AG20443 (cell line): ENCODE data around the gene OIT3.

Experiments
- DNase-seq: peaks from one replicate; pipeline ENCODE4 v3.0.0; 2012; ENCODE audit warnings: low spot score, mixed read lengths

Gene OIT3

DNA sequence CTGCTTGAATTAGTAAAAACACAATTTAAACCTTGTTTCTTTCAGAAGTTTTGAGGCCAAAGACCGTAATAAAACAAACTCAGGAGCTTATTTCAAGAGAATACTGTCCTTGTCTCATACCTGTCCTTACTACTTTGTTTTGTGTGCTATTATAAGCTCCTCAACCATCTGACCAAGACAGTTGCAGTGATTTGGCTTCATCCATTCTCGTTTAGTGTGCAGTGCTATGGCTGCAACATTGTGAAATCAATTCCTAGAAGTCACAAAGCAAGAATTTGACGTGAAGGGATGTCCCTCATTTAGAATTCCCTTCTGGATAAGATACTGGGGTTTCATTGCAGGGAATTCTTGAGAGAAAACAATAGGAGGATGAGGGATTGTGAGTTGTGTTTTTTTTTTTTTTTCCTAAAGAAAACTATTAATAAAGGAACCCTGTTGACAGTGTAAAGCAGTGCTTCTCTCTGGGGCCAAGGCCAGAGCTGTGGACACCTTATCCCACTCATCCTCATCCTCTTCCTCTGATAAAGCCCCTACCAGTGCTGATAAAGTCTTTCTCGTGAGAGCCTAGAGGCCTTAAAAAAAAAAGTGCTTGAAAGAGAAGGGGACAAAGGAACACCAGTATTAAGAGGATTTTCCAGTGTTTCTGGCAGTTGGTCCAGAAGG is at the start of gene OIT3:
Gene OIT3, plus strand, starts transcription at position 604 of the 663 bp plus-strand sequence. CDS start 60 bp downstream, outside the sequence.
- DNase-seq, result no peak

DNA sequence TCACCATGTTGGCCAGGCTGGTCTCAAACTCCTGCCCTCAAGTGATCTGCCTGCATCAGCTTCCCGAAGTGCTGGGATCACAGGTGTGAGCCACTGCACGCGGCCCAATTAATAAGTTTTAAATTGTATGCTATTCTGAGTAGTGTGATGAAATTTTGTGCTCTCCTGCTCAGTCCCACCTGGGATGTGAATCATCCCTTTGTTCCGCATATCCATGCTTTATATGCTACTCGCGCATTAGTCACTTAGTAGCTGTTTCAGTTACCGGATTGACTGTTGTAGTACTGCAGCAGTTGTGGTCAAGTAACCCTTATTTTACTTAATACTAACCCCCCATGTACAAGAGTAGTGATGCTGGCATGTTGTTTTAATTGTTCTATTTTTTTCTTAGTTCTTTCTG is 47.3 kb upstream of the OIT3 start:
- peak; percentile 43 for DNase-seq

DNA sequence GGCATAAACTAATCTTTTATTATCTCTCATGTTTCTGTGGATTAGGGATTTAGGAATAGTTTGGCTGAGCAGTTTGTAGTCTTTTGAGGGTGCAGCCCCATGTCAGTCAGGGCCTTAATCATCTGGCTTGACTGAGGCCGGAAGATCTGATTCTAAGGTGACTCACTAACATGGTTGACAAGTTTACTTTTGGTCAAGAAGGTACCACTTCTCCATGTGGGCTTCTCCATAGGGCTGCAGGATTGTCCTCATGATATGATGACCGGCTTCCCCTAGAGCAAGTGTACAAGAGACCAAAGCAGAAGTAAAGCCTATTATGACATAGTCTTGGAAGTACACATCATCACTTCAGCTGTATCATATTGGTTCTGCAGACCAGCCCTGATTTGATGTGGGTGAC is 45.9 kb upstream of the OIT3 start:
- peak; percentile 5 for DNase-seq

DNA sequence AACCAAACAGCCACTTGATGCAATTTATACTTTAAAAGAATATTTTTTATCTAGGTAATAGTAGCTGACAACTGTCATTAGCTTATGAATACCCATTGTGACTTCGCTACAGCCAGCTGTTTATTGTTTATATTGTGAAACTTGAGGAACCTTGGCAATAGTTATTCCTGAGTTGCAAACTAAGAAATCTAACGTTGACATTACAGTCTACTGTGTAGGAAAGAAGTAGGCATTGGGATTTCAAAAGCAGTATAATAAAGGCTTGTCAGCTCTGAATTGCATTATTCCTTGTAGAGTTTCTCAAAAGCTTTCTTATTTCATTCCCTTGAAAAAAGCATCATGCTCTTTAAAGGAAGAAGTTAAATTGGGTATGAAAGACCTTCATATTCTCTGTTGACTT is 42.7 kb upstream of the OIT3 start:
- no peak for DNase-seq

DNA sequence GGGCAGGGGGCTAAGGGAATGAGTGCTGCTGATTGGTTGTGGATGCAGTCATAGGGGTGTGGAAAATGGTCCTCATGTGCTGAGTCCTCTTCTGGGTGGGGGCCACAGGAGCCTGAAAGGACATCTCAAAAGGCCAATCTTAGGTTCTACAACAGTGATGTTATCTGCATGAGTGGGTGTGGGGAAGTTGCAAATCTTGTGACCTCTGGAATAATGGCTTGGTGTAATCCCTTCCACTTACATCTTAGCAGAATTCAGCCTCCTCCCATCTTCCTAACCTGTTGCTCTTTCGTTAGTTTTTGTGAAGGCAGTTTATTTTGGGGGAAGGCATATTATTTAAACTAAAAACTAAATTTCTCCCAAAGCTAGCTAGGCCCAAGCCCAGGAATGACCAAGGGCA is 42.0 kb upstream of the OIT3 start:
- no peak for DNase-seq

DNA sequence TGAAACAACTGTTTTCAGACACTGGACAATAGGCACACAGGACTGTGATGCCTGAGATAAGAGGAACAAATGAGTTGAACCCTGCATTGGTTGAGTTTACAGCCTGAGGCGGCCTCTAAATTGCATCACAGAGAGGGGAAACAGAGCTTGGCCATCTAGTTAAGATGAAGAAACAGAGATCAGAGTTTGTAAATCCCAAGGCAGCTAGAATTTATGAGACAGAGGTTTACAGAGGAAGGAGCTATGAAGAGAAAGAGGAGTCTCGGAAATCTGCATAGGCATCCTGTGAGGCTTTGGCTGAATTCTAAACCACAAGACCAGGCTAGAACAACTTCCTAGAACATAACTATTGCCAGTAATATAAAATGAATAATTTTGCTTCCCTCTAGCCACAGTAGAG is 41.0 kb upstream of the OIT3 start:
- DNase-seq, result no peak

DNA sequence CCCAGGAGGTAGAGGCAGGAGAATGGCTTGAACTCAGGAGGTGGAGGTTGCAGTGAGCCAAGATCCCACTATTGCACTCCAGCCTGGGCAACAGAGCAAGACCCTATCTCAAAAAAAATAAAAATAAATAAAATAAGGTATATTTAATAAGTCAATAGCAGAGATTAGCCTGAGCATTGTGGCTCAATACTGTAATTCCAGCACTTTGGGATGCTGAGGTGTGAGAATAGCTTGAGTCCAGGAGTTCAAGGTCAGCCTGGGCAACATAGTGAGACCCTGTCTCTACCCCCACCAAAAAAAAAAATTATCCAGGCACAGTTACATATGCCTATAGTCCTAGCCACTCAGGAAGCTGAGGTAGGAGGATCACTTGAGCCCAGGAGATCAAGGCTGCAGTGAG is 38.4 kb upstream of the OIT3 start:
- no peak for DNase-seq

DNA sequence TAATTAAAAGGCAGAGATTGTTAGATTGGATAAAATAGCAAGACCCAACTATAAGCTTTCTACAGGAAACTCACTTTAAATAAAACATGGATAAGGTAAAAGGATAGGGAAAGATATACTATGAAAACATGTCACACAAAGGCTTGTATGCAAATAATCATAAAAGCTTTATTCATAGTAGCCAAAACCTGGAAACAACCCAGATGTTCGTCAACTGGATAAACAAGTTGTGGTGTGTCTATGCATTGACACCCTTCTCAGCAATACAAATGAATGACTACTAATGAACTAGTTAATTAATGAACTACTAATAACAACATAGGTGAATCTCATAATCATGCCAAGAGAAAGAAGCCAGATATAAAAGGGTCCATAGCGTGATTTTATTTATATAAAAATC is 37.7 kb upstream of the OIT3 start:
- no peak for DNase-seq

DNA sequence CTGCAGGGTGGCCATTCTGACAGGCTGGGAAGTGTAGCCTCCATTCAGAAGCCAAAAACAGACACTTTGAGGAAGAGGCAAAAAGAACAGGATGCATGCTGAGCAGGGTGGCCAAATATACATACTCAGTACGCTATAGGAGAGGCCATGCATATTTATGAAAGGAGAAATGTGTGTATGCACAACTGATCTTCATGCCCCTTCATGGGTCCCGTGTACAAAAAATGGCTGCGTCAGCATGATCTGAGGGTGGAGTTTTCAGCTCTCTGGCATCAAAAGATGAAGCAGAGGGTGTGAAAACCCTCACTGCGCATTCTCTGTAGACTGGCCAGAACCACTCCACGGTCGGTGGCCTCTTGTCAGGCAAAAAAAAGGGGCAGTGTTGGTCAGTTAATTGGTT is 35.5 kb upstream of the OIT3 start:
- DNase-seq, result no peak

DNA sequence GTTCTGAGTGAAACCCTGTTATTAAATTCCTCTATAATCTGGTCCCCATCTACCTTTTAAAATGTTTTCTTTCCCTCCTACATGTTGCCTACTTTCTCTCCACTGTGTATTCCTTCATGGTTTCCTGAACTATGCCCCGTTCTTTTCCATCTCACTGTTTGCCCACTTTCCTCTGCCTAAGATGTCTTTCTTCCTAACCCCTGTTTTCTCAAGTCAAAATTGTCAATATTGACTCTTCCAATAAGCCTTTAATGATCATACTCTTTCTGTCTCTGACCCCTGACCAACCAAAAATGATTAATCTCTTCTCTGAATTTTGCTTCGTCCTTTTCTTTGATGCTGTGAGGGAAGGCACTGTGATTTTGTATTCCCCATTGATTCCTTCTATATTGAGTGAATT is 30.6 kb upstream of the OIT3 start:
- DNase-seq, result no peak

DNA sequence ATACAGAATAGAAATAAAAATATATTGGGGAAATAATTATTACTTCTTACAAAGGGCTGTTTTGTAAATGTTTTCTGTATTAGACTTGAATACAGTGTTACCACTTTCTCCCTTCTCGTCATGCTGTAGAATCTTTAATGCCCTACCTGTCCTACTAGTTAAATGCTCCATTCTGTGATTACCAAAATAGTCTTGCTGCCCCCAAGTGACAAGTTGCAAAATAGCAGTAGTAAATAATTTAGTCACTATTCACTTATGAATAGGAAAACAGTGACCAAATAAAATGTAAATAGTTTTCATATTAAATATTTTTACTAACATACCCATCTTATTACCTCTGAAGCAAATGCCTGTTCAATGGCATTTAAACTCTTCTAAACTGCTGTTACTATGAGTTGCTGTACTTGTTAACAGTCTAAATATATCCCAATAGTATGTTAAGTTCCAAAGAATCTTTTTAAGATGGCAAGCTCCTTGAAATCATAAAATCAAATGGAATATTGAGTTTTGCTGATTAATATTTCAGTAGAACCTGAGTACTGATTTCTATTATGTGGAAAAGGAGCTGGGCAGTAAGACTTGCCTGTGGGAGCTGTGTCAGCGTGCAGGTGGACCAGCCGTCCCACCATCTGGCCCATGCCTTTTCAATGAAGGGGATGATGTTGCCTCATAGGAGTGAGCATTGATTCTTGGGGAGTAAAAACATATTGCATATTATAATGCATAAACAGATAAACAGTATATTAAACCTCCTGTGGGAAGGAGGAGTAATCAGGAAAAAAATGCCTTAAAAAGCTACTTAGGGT is 18.1 kb upstream of the OIT3 start:
- DNase-seq, result peak; percentile 29

DNA sequence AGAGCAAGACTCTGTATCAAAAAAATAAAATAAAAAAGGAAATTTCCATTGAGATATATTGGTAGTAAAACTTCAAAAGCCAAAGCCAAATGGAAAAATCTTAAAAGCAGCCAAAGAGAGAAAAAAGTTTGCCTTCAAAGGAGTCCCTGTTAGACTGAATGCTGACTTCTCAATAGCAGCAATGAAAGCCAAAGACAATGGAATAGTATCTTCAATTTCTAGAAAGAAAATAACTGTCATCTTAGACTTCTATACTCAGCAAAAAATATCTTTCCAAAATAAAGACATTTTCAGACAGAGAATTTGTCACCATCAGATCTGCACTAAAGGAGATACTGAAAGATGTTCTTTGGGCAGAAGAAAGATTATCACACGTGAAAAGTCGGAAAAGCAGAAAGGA is 14.3 kb upstream of the OIT3 start:
- no peak for DNase-seq

DNA sequence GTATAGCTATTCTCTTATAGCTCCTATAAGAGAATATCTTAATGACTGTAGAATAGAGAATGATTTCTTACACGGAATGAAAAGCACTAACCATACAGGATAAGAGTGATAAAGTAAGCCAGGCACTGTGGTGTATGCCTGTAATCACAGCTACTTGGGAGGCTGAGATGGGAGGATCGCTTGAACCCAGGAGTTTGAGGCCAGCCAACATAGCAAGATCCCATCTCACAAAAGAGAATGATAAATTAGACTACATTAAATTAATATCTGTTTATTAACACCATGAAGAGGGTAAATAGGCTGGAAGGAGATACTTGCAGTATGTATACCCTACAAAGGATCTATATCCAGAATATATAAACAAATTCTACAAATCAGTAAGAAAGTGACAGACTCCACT is 12.2 kb upstream of the OIT3 start:
- no peak for DNase-seq

DNA sequence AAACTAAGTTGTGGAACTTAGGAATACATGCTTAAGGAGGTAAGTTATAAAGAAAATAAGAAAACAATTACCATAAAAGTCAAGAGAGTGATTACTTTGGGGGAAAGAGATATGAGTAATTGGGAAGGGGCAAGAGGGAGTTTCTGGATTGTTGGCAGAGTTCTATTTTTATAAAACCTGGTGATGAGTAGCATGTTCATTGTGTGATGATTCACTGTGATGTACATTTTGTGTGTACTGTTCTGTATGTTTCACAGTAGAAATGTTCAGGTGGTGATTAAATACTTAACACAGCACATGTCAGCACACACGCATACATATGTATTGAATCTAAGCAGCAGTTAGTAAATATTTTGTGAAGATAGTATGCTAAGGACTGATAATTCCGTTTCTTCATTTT is 9.7 kb upstream of the OIT3 start:
- DNase-seq, result no peak

DNA sequence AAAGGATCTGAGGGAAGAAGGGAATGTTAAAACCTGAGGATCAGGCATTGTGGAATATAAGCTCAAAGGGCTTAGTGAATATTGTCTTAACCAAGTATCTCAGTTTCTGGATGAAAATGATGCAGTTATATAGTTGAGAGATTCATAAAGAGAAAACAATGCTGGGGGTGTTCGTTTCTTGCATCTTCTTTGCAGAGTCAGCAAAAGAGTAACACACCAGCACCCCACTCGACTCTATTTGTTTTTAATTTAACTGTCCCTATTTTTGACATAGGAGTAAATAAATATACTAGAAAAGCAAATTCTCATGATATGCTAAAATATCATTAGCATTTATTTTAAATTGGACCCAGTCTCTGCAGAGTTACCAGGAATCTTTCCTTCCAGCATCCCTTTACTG is 7.6 kb upstream of the OIT3 start:
- DNase-seq, result no peak

DNA sequence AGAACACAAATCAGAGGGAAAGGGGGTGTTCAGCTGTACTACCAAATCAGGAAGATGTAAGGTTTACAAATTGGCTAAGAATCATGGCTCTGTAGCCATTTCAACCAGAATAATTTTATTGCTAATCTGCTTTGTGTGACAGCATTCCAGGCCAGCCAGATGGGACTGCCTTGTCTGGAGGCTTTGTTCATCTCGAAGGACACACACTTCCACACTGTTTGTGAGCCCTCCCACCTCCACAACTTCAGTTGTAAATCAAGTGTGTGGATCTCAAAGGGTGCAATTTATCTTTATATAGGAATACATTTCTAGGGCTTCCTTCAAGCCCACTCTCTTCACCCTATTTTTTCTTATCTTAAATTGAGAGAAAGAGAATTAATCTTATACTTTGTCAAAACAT is 6.9 kb upstream of the OIT3 start:
- no peak for DNase-seq

DNA sequence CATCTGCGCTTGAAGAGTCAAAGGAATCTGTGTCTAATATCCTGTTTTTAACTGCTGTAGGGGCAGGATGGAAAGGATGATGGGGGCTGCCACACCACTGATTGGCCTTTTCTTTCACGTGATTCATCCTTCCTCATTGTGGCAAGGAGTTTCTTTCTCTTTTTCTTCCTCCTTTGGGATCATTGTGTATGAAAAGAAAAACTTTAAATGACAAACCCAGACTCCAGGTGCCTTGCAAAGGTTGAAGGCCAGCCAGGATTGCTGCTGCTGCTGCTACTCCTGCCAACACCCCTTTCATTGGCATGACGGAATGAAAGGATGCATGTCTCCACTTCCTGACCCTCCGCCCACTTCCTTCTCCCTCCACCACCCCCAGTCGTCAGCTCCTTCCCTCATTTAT is 6.5 kb upstream of the OIT3 start:
- DNase-seq, result no peak

DNA sequence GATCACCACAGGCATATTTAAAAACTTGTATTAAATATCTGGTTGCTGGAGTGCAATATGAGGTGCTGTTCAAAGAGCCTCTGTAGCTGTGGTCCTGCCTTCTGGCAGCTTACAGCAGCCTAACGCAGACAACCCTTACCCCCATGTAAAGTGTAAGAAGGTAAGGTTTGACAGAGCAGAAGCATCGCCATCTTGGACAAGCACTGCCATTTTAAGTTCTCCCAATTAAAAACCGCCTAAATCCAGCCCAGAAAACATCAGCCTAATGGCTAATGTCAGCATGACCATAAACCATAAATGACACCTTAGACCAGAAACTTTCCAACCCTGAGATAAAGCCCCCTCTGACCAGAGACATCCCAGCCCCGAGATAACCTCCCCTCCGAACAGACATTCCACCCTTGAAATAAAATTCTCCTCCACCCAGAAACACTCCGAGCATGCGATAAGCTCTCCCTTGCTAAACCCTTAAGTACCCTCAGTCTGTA is 5.3 kb upstream of the OIT3 start:
- DNase-seq, result no peak

DNA sequence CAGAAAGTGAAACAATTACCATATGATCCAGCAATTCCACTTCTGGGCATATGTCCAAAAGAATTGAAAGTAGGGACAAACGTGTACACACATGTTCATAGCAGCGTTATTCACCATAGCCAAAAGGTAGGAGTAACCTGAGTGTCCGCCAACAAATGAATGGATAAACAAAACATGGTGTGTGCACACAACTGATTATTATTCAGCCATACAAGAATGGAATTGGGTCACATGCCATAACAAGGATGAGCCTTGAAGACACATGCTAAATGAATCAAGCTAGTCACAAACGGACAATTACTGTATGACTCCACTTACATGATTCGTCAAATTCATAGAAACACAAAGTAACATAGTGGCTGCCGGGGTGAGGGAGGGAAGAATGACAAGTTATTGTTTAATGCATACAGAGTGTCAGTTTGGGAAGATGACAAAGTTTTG is 4.1 kb upstream of the OIT3 start:
- DNase-seq, result no peak

DNA sequence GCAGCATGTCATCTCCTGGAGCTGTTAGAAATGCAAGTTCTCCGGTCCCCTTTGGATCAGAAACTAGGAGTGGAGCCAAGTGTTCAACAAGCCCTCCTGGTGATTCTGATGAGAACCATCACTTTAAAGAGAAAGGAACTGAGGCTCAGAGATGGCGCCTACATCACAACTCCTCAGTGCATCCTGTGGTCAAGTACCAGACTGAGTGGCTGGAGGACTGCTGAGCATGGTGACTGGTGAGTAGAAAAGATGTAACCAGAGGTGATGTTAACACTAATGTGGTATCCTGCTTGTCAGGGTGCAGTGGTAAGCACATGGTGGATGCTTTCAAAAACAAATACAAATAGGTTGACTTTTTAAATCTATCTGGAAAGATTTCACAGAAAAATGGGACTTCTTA is 3.5 kb upstream of the OIT3 start:
- no peak for DNase-seq

DNA sequence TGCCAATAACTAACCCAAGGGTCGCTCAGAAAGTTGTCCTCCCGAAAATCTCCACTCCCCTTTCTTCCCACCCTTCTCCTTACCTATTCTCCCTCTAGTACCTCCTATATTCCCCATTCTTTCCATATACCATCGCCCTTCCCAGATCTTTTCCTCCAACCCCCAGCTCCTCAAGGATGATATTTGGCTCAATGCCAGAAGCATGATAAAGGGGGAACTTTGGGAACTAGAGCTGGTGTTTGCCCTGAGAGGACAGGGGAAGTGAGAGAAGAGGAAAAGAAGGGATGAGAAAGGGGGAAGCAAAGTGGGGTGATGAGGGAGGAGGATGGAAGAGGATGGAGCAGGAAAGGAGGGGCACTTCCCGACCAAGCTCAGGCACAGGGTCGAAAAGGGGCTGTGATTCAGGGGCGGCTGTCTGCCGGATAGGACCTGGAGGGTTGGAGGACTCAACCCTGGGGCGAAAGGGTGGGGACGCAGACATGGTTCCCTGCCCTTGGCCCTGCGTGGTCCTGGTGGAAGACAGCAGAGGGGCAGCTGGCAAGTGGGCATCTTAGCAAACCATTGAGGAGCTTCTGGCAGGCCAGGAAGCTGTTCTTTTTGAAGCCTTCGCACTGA is 1.8 kb downstream of the OIT3 start:
- DNase-seq, result no peak

DNA sequence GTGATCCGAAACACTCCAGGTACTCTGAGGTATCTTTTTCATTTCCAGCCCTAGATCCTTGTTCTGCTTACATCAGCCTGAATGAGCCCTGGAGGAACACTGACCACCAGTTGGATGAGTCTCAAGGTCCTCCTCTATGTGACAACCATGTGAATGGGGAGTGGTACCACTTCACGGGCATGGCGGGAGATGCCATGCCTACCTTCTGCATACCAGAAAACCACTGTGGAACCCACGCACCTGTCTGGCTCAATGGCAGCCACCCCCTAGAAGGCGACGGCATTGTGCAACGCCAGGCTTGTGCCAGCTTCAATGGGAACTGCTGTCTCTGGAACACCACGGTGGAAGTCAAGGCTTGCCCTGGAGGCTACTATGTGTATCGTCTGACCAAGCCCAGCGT is 5.1 kb downstream of the OIT3 start:
- no peak for DNase-seq

DNA sequence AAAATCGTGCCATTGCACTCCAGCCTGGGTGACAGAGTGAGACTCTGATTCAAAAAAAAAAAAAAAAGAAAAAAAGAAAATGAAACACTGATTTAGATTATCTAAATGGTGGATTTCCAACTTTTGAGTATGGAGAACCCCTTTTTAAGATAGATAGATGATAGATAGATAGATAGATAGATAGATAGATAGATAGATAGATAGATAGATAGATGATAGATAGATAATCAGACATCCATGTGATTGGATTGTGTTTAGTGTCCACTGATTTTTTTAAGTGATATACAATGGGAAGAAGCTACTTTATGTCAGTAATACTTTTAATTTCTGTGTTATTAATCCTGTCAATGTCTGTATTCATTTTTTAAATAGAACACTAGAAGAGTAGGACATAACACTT is 6.0 kb downstream of the OIT3 start:
- DNase-seq, result no peak
